ENCODE measurements around the gene SCFD2. TPM values are rescaled to one million over a fixed set of nuclear protein-coding genes. Genes with fewer than 3 reads are reported as not detected.

SCFD2 gene
- total RNA-seq, 1 donor from 2014 or later: 11.9 TPM

- Mint-ChIP-seq H3K27ac (ENCODE audit: unreplicated experiment) (peak overlapping the region; percentile 41), H3K27me3 (ENCODE audit: low read depth, unreplicated experiment) (no peaks in the 10 kb centered on the region), H3K36me3 (ENCODE audit: low read depth, unreplicated experiment) (no peaks in the 10 kb centered on the region), H3K4me3 (ENCODE audit: unreplicated experiment) (no peak overlapping the region), H3K4me1 (ENCODE audit: low read depth, unreplicated experiment) (peaks cover 26% of the 10 kb centered on the region), H3K9me3 (ENCODE audit: unreplicated experiment) (peaks cover 2% of the 10 kb centered on the region)
- Histone ChIP-seq H4K20me1 (ENCODE audit: insufficient read depth, low read length) (no peaks in the 10 kb centered on the region), H3K27ac (ENCODE audit: low read depth, low read length) (no peak overlapping the region), H3K27me3 (ENCODE audit: insufficient read depth, low read length) (no peaks in the 10 kb centered on the region), H3K79me2 (ENCODE audit: insufficient read depth, low read length) (no peaks in the 10 kb centered on the region), H3K9ac (ENCODE audit: low read length) (no peak overlapping the region), H3K36me3 (ENCODE audit: insufficient read depth, low read length) (no peaks in the 10 kb centered on the region), H3K4me1 (ENCODE audit: insufficient read depth, low read length) (peaks cover 9% of the 10 kb centered on the region), H3K9me3 (ENCODE audit: insufficient read depth, low read depth, low read length) (no peaks in the 10 kb centered on the region), H3K4me2 (ENCODE audit: low read length) (no peak overlapping the region), H3K4me3 (ENCODE audit: insufficient read depth, low read depth, low read length) (no peak overlapping the region), H2AFZ (ENCODE audit: low read depth, low read length) (no peak overlapping the region)
- TF ChIP-seq CTCF (IDR thresholded peaks at IDR 0.05; ENCODE audit: insufficient read depth, low read depth, low read length): no peak
- FAIRE-seq: no peak
- DNase-seq (ENCODE audit: low read depth): no peak
Measured at GRCh38 chr4:53120778-53121177, 245.1 kb downstream of the SCFD2 start.

DNA sequence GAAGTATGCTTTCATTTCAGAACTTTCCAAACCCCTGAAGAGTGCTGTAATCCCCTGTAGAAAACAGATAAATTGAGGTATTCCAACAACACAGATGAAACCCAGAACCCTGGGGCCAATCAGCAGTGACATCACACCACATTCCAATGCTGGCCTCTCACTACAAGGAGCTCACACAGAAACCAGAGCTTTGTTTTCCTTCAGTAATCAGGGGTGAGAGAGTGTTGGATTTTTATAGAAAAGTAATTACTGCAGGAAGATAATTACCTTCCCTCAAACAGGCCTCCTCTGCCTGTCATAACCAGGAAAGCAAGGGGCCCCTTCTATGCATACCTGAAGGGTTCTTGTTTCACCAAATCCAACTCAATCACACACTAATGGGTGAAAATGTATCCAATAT is 246.2 kb downstream of the SCFD2 start:
- Mint-ChIP-seq H3K36me3 (ENCODE audit: low read depth, unreplicated experiment) (no peaks in the 10 kb centered on the region), H3K27me3 (ENCODE audit: low read depth, unreplicated experiment) (no peaks in the 10 kb centered on the region), H3K27ac (ENCODE audit: unreplicated experiment) (peak overlapping the region; percentile 89), H3K4me1 (ENCODE audit: low read depth, unreplicated experiment) (peaks cover 26% of the 10 kb centered on the region), H3K9me3 (ENCODE audit: unreplicated experiment) (peaks cover 2% of the 10 kb centered on the region), H3K4me3 (ENCODE audit: unreplicated experiment) (no peak overlapping the region)
- TF ChIP-seq EZH2 (IDR thresholded peaks at IDR 0.05; ENCODE audit: insufficient read depth, low read length) (no peak), CTCF (IDR thresholded peaks at IDR 0.05; ENCODE audit: insufficient read depth, low read depth, low read length) (no peak)
- H3K9me3 ChIP-seq (ENCODE audit: insufficient read depth, low read depth, low read length): no peaks in the 10 kb centered on the region
- H3K4me2 ChIP-seq (ENCODE audit: low read length): peak overlapping the region; percentile 39
- no peak overlapping the region for H2AFZ ChIP-seq (ENCODE audit: low read depth, low read length)
- H3K79me2 ChIP-seq (ENCODE audit: insufficient read depth, low read length): no peaks in the 10 kb centered on the region
- no peak overlapping the region for H3K4me3 ChIP-seq (ENCODE audit: insufficient read depth, low read depth, low read length)
- FAIRE-seq (peak; percentile 79), DNase-seq (ENCODE audit: low read depth) (peak; percentile 78)
- no peaks in the 10 kb centered on the region for H4K20me1 ChIP-seq (ENCODE audit: insufficient read depth, low read length)
- no peaks in the 10 kb centered on the region for H3K36me3 ChIP-seq (ENCODE audit: insufficient read depth, low read length)
- H3K27me3 ChIP-seq (ENCODE audit: insufficient read depth, low read length): no peaks in the 10 kb centered on the region
- H3K9ac ChIP-seq (ENCODE audit: low read length): peak overlapping the region; percentile 53
- H3K27ac ChIP-seq (ENCODE audit: low read depth, low read length): peak overlapping the region; percentile 45
- peaks cover 9% of the 10 kb centered on the region for H3K4me1 ChIP-seq (ENCODE audit: insufficient read depth, low read length)

DNA sequence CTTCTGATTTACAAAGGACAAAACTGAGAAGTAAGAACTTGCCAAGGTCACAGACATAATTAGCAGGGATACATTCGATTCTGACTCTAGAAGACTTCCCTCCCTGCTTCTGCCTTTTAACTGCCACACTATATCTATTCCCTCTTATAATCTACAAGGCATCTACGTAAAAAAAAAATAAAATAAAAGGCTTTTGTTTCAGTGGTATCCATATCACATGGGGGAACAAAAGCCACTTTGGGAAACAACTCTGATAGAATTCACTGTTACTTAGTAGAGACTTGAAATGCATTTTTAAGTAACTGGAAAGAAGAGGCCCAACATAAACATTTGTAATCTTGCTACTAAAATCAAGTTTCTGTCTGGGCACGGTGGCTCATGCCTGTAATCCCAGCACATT is 247.2 kb downstream of the SCFD2 start:
- peak overlapping the region; percentile 60 for H3K27ac Mint-ChIP-seq (ENCODE audit: unreplicated experiment)
- H2AFZ ChIP-seq (ENCODE audit: low read depth, low read length): no peak overlapping the region
- no peaks in the 10 kb centered on the region for H3K79me2 ChIP-seq (ENCODE audit: insufficient read depth, low read length)
- no peaks in the 10 kb centered on the region for H4K20me1 ChIP-seq (ENCODE audit: insufficient read depth, low read length)
- FAIRE-seq (no peak), DNase-seq (ENCODE audit: low read depth) (no peak)
- peaks cover 9% of the 10 kb centered on the region for H3K4me1 ChIP-seq (ENCODE audit: insufficient read depth, low read length)
- H3K4me2 ChIP-seq (ENCODE audit: low read length): no peak overlapping the region
- no peak overlapping the region for H3K4me3 Mint-ChIP-seq (ENCODE audit: unreplicated experiment)
- H3K9me3 Mint-ChIP-seq (ENCODE audit: unreplicated experiment): peaks cover 2% of the 10 kb centered on the region
- no peaks in the 10 kb centered on the region for H3K27me3 Mint-ChIP-seq (ENCODE audit: low read depth, unreplicated experiment)
- no peaks in the 10 kb centered on the region for H3K36me3 ChIP-seq (ENCODE audit: insufficient read depth, low read length)
- H3K36me3 Mint-ChIP-seq (ENCODE audit: low read depth, unreplicated experiment): no peaks in the 10 kb centered on the region
- no peak overlapping the region for H3K27ac ChIP-seq (ENCODE audit: low read depth, low read length)
- no peaks in the 10 kb centered on the region for H3K27me3 ChIP-seq (ENCODE audit: insufficient read depth, low read length)
- H3K9me3 ChIP-seq (ENCODE audit: insufficient read depth, low read depth, low read length): no peaks in the 10 kb centered on the region
- no peak overlapping the region for H3K4me3 ChIP-seq (ENCODE audit: insufficient read depth, low read depth, low read length)
- peaks cover 26% of the 10 kb centered on the region for H3K4me1 Mint-ChIP-seq (ENCODE audit: low read depth, unreplicated experiment)
- H3K9ac ChIP-seq (ENCODE audit: low read length): no peak overlapping the region
- TF ChIP-seq EZH2 (IDR thresholded peaks at IDR 0.05; ENCODE audit: insufficient read depth, low read length) (no peak), CTCF (IDR thresholded peaks at IDR 0.05; ENCODE audit: insufficient read depth, low read depth, low read length) (no peak)

Data from astrocyte (in vitro differentiated cells and primary cell).